Uterus (tissue), 4 donors: ENCODE measurements around the gene CHP1. TPM values are rescaled to one million over a fixed set of nuclear protein-coding genes. Genes with fewer than 3 reads are reported as not detected.
"Not testable (repeated sequence)": the region's sequence is repeated elsewhere in the genome, so short reads cannot be mapped to it uniquely, and the experiment has no call there.

Experiments used
- DNase-seq, 2 donors: peaks; one replicate each; pipeline ENCODE4 v3.0.0-alpha.2; 2019 to 2020
- H3K27ac ChIP-seq, 2 donors: fragments of 200-600 bp; sonication (generic); 1 replicate in 1 of 2; 2 replicates in 1 of 2; pipeline ENCODE4 v1.5.1; 2016 to 2018
- H3K27me3 ChIP-seq, 2 donors: fragments of 200-600 bp; sonication (generic); one replicate each; pipeline ENCODE4 v1.5.1; 2018 to 2019; ENCODE audit warnings: control low read depth in 1 of 2
- H3K36me3 ChIP-seq, 2 donors: fragments of 200-600 bp; sonication (generic); one replicate each; pipeline ENCODE4 v1.5.1; 2019; ENCODE audit warnings: control low read depth in 1 of 2
- H3K4me1 ChIP-seq, 2 donors: fragments of 200-600 bp; sonication (generic); one replicate each; pipeline ENCODE4 v1.5.1; 2018 to 2019; ENCODE audit warnings: control low read depth in 1 of 2
- H3K4me3 ChIP-seq, 2 donors: fragments of 200-600 bp; sonication (generic); 1 replicate in 1 of 2; 2 replicates in 1 of 2; pipeline ENCODE4 v1.5.1; 2018 to 2019; ENCODE audit warnings: mild to moderate bottlenecking in 1 of 2
- H3K9me3 ChIP-seq, 2 donors: fragments of 200-600 bp; sonication (generic); one replicate each; pipeline ENCODE4 v1.5.1; 2019; ENCODE audit warnings: control low read depth in 1 of 2
- CTCF ChIP-seq, 4 experiments: fragments of 200-600 bp in 2 of 4; fragments of 450-650 bp in 2 of 4; sonication (generic) in 2 of 4; IDR thresholded peaks; one replicate each; pipeline ENCODE4 v1.5.1; 2016 to 2019; ENCODE audit warnings: antibody characterized with exemption in 4 of 4, mild to moderate bottlenecking in 2 of 4, moderate library complexity in 1 of 4
- POLR2A ChIP-seq, 2 donors: fragments of 450-650 bp; IDR thresholded peaks; one replicate each; pipeline ENCODE4 v1.6.1; 2016; ENCODE audit warnings: antibody characterized with exemption in 2 of 2, mild to moderate bottlenecking in 1 of 2, moderate library complexity in 1 of 2
- intact Hi-C: fragments of 100-400 bp; cut with DNase I; formaldehyde crosslinking; loops from one replicate; pipeline ENCODE4 v1.15.1; 2023; ENCODE audit warnings: low total_unique reads
- total RNA-seq, 4 donors: library from RNA; depleted of rRNA in 3 of 4; stranded (reverse); fragments of >200 nt in 3 of 4; gene quantifications; one replicate each; pipeline versions ENCODE4 v1.1.0 to v1.2.4, GENCODE V29; 2014 to 2023
- donor health status: DM: yes; HTN: yes; CAD: no.

Gene CHP1
- total RNA-seq, 4 donors from 2014 or later = 54.7 to 129 (median 65.6) TPM

GRCh38 chr15:41281236-41281635 is 50.2 kb downstream of the CHP1 start:
- Histone ChIP-seq H3K4me1 (peaks cover 0 to 3% of the 10 kb centered on the region in 2 donors), H3K9me3 (no peaks in the 10 kb centered on the region), H3K27ac (no peak overlapping the region), H3K27me3 (no peaks in the 10 kb centered on the region), H3K36me3 (peaks cover 0 to 2% of the 10 kb centered on the region in 2 donors), H3K4me3 (no peak overlapping the region)
- intact Hi-C loops = no loop called here
- no peak for DNase-seq
- no peak for TF ChIP-seq CTCF (IDR thresholded peaks at IDR 0.05)
- no peak for TF ChIP-seq POLR2A (IDR thresholded peaks at IDR 0.05)

GRCh38 chr15:41282436-41282835 is 51.4 kb downstream of the CHP1 start:
- H3K9me3 ChIP-seq, H3K4me3 ChIP-seq, intact Hi-C loops, DNase-seq, H3K36me3 ChIP-seq, H3K4me1 ChIP-seq, H3K27me3 ChIP-seq, H3K27ac ChIP-seq: not testable (repeated sequence)

- H3K4me1 ChIP-seq, H3K36me3 ChIP-seq, intact Hi-C loops, H3K9me3 ChIP-seq, H3K27me3 ChIP-seq: not testable (repeated sequence)
- H3K27ac ChIP-seq = peak overlapping the region; percentile 88 to 89
- peak overlapping the region; percentile 74 to 82 for H3K4me3 ChIP-seq
- DNase-seq = peak in 1 of 2 donors; percentile 15
Observed at GRCh38 chr15:41282980-41283652, 52.0 kb downstream of the CHP1 start.

- H3K36me3 ChIP-seq = peaks cover 0 to 2% of the 10 kb centered on the region in 2 donors
- intact Hi-C loops = no loop called here
- peak overlapping the region; percentile 74 to 82 for H3K4me3 ChIP-seq
Observed at GRCh38 chr15:41283653-41284426, 52.8 kb downstream of the CHP1 start.

GRCh38 chr15:41284427-41285177 is 53.5 kb downstream of the CHP1 start:
- intact Hi-C loops = no loop called here
- DNase-seq = no peak
- H3K9me3 ChIP-seq = no peaks in the 10 kb centered on the region
- peaks cover 0 to 3% of the 10 kb centered on the region in 2 donors for H3K4me1 ChIP-seq
- H3K27me3 ChIP-seq = no peaks in the 10 kb centered on the region
- TF ChIP-seq POLR2A (IDR thresholded peaks at IDR 0.05) (no peak), CTCF (IDR thresholded peaks at IDR 0.05) (no peak)
- H3K4me3 ChIP-seq = peak overlapping the region; percentile 74 to 82
- H3K36me3 ChIP-seq = peaks cover 0 to 2% of the 10 kb centered on the region in 2 donors
- H3K27ac ChIP-seq = peak overlapping the region; percentile 88 to 89

More at GRCh38 chr15:41283653-41284426, 52.8 kb downstream of the CHP1 start:
- H3K27me3 ChIP-seq = no peaks in the 10 kb centered on the region
- peaks cover 0 to 3% of the 10 kb centered on the region in 2 donors for H3K4me1 ChIP-seq
- peak; percentile 97 to 98 for DNase-seq
- peak overlapping the region; percentile 88 to 89 for H3K27ac ChIP-seq
- TF ChIP-seq CTCF (IDR thresholded peaks at IDR 0.05) = peak in 1 of 4 experiments; percentile 7
- TF ChIP-seq POLR2A (IDR thresholded peaks at IDR 0.05) = peak; percentile 86 to 87
- no peaks in the 10 kb centered on the region for H3K9me3 ChIP-seq
